Stimulated activated CD4-positive, alpha-beta T cell treated with anti-CD3 and anti-CD28 coated beads, Interleukin-12 subunit alpha, Interleukin-12 subunit beta, amount 100 ng/mL, for 24 hours (primary cell): ENCODE measurements around the gene MBNL1.
A peak's percentile ranks its signal among the peaks of the same experiment; 100 is the strongest.

Experiments
- DNase-seq, 2 experiments: peaks; one replicate each; pipeline ENCODE4 v3.0.0-alpha.2; 2020; ENCODE audit warnings: low read depth in 2 of 2

The MBNL1 gene, protein sequence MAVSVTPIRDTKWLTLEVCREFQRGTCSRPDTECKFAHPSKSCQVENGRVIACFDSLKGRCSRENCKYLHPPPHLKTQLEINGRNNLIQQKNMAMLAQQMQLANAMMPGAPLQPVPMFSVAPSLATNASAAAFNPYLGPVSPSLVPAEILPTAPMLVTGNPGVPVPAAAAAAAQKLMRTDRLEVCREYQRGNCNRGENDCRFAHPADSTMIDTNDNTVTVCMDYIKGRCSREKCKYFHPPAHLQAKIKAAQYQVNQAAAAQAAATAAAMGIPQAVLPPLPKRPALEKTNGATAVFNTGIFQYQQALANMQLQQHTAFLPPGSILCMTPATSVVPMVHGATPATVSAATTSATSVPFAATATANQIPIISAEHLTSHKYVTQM

DNA sequence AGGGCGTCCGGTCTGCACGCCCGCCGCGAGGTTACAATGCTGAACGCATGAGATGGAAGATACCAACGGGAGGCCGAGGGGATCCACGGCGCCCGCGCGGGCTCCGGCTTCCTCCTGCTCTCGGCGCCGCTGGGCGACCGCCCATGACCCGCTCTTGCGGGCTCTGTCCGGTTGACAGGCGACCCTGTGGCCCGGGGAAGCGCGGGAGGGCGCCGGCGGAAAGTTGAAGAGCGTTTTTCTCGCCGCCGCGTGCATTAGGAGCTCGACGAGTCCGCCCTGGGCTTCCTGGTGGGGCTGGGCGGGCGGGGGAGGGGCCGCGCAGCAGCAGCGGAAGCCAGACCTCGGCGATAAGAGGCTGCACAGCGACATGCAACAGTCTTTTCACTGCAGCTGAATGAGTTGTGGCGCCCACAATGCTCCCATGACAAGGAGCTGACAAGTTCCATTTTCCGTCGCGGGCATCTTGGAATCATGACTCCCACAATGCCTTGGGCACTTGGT lies at the start of gene MBNL1:
TSS of gene MBNL1 (plus strand) at position 375 of the 501 bp plus-strand sequence. CDS start 31,265 bp downstream, outside the sequence.
- peak; percentile 76 to 81 for DNase-seq

DNA sequence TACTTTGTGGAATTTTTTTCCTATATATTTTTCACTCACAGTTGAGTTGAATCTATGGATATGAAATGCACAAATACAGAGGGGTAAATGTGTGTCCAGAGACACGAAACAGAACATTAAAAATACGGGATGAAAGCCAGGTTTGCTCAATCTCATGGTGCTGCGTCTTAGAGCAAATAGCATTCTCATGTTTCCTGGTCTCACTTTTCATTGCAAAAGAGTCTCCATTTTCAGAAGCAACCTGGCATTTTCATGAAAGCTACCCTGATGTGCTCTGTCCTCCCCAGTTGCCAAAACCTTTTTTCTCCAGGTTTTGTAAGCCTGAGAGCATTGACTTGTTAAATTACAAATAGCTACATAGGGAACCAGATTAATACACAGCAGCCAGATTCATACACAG lies 49.5 kb upstream of the MBNL1 start:
- DNase-seq = no peak

DNA sequence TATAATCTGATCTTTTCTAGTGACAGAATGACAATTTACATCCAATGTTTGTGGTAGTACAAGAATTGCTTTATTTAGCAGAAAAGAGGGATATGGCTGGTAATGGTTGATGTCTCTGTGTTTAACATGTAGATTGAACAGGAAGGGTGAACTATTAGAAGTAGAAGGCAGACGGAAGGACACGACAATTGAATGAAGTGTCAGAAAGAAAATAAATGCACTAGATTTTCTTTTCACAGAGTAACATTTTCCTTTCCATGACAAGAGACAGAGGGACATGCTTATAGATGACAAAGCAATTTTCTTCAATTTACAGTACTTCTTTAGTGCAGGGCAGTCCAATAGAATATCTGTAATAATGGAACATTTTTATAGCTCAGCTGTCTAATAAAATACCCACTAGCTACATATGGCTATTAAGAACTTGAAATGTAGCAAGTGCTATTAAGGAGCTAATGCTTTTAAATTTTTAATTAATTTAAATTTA lies 48.9 kb upstream of the MBNL1 start:
- DNase-seq = no peak

DNA sequence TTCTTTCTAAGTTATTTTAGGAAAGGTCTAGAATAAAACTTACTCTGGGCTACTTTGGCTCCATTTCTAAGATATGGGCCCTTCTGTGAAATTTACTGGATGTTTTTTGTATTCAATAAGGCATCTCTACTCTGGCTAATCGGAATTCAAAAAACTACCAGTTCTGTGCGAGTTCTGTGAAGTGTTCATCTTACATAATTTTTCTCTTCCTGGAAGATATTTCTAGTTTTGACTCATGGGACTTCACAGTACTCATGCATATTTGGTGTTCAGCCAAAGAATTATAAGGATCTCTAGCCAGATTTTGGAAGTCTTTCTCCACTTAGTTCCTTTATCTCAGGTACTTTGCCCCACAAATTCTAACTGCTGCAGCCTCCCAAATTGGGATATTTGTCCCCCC lies 46.4 kb upstream of the MBNL1 start:
- DNase-seq = no peak

DNA sequence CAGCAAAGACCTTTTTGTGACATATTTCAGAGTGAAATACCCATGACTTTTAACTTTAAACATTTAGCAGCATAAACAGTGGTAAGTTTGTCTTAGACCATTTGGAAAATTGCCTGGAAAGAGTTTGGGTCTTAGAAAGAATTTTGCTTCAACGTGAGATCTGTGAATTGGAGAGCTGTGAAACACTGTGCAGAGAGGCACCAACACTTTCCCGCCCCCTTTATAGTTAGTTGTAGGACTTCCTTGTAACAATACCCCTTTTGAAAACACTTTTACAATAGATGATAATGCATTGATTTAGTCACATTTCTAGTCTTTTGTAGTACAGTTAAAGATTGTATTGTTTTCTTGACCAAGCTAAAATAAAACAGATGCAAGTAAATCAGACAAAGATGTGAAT lies 43.5 kb upstream of the MBNL1 start:
- no peak for DNase-seq

DNA sequence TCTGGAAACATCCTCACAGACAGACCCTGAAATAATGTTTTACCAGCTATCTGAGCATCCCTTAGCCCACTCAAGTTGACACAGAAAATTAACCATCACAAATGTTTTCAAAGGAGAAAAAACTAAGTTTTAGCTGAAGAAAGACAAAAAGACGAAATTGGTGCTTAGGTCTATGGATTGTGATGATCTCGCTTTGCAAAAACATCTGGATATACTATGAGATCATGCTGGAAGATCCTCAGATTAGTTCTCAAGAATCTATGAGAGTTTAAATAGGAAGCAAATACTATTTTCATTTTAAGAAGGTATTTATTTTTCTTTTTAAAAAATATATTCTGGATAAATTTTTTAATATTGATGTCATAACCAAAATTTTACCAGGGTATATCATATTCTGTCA lies 42.6 kb upstream of the MBNL1 start:
- DNase-seq = no peak

DNA sequence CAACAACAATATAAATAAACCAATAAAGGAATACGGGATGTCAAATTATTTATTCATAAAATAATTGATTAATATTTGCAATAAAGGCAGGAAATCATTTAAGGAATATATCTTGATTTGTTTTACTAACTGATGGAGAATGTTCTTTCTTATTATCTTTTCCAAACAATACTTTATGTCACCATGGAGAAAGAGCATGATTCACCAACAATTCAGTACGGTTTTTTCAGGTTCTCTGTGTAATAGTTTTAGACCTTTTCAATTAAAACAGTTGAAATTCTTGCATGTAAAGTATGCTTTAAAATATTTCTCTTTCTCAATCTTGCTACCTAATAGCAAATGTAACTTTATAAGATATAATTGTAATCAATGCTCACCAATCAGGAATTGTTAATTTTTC lies 41.7 kb upstream of the MBNL1 start:
- no peak for DNase-seq

DNA sequence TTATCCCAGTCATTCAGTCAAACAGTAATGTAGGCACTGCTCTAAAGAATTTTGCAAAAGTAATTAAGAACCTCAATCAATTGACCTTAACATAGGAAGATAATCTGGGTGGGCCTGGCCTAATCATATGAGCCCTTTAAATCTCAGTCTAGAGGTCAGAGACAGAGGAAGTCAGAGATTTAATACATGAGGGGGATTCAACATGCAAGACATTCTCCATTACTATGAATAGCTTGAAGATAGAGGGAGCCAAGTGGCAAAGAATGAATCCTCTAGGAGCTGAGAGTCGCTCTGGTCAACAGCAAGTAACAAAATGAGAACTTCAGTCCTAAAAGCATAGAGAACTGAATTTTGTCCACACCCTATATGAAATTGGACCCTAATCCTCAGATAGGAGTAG lies 39.0 kb upstream of the MBNL1 start:
- no peak for DNase-seq

DNA sequence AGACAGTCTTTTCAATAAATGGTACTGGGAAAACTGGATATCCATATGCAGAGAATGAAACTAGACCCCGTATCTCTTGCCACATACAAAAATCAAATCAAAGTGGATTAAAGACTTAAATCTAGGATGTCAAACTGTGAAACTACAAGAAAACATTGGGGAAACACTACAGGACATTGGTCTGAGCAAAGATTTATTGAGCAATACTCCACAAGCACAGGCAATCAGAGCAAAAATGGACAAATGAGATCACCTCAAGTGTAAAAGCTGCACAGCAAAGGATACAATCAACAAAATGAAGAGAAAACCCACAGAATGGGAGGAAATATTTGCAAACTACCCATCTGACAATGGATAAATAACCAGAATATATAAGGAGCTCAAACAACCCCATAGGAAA lies 38.4 kb upstream of the MBNL1 start:
- no peak for DNase-seq

DNA sequence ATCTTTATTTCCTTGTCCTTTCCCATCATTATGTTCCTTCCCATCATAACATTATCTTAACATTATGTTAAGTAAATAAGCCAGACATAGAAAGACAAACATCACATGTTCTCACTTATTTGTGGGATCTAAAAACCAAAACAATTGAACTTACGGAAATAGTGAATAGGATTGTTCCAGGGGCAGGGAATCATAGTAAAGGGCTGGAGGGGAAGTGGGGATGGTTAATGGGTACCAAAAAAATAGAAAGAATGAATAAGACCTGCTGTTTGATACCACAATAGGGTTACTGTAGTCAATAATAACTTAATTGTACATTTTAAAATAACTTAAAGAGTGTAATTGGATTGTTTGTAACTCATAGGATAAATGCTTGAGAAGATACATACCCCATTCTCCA lies 36.7 kb upstream of the MBNL1 start:
- DNase-seq = no peak

DNA sequence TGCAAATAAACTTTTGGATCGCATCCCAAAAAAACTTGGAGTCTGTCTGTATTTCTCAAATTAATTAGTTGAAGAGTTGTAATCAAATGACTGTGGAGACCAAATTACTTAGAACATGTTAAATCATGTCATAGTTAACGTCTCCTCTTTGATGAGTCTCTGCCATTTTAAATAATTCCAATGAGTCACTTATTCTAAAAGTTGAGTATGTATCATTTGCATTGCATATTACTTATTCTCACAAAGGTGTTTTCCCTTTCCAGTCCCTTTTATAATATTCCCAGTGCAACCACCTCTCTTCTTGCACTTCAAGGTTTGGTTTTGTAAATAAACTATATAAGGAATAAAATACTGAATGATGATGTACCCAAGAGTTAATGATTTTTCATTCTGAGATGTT lies 36.0 kb upstream of the MBNL1 start:
- DNase-seq = no peak

DNA sequence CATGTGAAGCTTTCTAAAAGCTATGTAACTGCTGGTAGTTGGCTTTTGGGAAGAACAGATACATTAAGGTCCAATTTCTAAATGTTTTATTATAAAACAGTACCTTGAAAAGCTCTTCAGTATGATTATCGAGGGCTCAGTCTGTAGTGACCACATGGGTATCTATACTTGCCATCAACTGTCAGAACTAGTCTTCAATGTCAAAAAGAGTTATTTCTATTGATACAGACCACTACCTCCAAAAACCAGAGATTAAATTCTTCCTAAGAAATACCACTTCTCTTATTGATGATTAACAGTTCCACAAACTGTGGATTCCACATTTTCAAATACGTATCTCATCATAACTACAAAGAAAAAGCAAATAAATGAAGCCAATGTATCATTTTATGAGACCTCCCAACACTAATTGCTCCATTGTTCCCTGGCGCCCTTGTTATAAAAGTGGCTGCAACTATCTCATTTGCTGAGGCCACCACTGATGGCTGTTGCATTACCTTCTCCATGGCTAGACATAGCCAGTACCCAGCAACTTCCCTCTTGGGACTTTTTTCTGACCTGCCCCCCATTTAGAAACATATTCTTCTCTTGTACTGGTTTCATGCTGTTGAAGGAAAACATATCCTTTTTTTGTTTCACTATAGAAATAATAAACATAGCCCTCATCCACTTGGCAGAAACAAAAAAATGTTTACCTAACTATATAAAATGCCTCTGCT lies 33.9 kb upstream of the MBNL1 start:
- no peak for DNase-seq

DNA sequence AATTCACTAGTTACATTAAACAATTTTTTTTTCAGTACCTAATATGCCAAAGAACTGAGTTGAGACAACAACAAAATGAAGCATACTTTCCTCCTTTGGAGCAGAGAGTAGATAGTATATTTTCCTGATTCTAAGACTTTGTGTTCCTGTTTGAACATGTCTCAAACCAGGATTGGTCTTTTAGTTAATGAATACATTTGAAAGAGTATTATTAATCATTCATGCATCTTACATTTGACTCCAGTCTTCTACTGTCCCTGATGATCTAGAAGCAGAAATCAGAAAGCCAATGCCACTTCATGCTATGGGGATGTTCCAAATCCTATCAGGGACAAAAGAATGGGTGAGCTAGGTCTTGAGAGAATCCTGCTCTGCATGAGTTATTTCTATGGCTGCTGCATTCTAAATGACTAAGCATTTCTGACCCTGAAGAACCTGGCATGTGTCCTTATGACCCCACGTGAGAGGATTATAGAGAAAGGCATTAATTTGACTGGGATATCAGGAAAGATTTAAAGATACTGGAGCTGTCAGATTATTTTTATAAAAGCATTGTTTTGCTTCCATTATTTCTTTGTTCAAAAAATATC lies 32.9 kb upstream of the MBNL1 start:
- DNase-seq = no peak

DNA sequence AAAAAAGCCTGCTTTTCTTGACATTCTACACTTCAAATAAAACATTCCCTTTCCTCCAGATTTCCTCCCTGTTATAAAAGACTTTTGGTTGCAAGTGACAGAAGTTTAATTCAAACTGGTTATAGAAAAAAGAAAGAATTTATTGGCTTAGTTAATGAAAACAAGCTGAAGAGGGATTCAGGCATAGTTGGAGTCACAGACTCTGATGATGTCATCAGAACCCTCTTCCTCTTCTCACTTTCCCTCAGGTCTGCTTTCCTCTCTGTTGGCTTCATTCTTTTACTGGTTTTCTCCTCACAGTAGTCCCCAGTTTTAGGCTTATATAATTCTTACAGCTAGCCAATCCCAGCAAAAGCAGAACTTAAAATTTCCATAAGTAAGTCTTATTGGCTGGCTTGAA lies 32.0 kb upstream of the MBNL1 start:
- DNase-seq = no peak

DNA sequence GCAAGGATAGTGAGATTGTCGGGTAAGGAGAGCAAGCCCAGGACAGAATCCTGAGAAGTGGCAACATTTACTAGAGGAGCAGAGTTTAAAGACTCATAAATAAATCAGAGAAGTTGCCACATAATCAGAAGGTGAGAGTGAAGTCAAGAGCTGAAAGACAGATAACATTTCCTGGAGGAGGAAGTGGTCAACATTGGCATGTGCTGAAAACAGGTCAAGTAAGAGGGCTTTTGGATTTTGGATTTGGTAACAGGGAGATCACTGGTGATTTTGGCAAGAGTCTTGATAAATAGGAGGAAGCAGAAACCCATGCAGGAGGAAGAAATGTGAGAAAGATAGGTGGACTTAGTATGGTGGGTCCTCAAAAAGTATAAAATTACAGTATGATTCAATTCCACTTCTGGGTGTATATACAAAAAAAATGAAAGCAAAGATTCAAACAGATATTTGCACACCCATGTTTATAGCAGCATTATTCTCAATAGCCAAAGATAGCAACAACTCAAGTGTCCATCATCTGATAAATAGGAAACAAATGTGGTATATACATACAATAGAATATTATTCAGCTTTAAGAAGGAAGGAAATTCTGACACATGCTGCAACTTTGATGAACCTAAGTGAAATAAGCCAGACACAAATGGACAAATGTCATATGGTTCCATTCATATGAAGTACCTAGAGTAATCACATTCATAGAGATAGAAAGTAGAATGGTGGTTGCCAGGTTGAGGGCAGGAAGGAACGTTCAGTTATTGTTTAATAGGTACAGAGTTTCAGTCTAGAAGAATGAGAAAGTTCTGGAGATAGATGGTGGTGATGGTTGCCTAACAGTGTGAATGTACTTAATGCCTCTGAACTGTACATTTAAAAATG lies 27.3 kb upstream of the MBNL1 start:
- DNase-seq = no peak

DNA sequence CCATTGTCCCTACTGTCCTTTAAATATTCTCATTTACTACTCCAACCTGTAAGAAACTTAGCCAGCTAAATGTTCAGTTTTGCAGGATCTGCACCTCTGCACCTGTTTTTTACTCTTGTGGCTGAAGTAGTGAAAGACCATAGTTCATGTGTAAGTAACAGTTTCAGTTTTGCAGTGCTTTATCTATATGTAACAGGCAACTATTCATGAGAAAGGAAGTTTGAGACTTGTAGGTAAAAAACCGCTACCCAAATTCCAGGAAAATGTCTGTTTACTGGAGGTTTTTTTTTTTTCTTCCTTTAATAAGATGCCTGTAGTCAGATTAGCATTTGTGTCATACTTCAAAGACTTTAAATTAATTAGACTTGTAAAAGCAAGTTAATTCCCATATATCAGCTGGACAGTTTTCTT lies 25.4 kb upstream of the MBNL1 start:
- DNase-seq = no peak

DNA sequence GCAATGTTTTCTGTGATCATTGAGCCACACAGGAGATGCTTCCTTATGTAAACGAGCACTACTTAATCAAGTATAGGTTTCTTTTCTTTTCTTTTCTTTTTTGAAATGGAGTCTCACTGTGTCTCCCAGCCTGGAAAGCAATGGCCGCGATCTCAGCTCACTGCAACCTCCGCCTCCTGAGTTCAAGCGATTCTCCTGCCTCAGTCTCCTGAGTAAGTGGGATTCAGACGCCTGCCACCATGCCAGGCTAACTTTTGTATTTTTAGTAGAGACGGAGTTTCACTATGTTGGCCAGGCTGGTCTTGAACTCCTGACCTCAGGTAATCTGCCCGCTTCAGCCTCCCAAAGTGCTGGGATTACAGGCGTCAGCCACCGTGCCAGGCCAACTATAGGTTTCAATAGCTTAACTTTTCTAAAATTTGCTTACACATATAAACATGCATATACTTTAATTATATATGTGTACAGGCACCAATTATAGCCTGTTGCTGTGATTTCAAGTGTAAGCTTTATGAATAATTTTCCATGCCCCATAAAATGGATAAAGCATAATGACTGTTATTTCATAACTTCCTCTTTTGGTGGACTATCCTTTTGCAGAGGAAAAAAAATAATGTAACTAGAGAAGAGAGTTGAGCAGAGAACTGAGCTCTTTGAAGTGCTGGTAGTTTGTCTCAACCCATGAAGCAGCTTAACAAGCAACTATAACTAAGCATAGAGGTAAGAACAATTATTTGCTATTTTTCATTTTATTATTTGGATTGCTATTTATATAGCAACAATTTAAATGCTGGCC lies 24.8 kb upstream of the MBNL1 start:
- no peak for DNase-seq

DNA sequence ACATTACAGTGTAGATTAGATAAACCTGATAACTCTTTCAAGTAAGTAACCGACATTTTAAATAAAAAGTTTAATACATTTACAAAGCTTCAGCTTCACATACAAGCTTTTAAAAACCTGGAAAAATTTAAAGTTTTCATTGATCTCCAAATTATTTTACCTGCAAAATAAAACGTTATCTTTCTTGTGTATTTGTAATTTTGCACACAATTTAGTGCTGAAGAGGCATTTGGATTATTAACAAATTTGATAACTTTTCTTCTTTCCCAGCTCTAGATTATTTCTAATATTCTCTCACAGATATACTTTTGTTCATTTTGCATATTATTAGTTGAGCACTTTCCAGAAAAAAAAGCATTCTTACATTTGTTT lies 24.2 kb upstream of the MBNL1 start:
- no peak for DNase-seq

DNA sequence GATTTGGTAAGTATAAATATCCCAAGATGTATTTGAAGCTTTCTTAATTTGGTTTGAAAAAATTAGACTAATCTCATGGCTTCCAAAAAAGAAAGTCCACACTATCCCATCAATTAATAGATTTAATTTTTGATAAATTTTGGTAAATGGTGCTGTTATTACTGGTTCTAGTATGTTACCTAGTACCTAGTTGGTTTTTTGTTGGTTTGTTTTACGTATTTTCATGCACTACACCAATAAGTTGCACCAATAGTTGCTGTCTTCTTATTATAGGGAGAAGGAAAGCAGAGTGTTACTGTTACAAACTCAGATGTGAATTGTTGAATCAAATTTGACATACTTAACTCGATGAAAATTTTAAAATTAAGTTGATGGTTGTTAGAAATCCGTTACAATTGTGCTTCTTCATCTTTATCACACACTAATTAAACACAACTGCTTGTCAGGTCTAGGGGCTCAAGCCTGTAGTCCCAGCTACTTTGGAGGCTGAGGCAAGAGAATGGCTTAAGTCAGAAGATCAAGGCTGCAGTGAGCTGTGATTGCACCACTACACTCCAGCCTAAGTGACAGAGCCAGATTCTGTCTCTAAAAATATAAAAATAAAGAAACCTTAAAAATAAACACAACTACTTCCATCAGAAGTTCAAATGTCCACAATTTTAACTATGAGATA lies 23.1 kb upstream of the MBNL1 start:
- no peak for DNase-seq

DNA sequence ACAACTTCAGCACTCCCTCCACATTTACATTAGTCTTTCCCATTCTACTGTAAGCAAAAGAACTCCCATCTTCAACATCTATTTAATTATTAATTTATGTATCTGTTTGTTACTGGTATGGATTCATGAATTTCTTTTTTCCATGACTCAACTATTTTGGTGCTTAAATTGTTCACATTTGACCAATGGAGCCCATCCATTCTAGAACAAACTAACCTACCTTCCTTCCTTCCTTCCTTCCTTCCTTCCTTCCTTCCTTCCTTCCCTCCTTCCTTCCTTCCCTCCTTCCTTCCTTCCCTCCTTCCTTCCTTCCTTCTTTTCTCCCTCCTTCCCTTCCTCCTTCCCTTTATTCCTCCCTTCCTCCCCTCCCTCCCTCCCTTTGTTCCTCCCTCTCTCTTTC lies 16.8 kb upstream of the MBNL1 start:
- DNase-seq = no peak
